Nephron progenitor cell (in vitro differentiated cells): ENCODE data around the gene GTF2A1L.
A peak's percentile ranks its signal among the peaks of the same experiment; 100 is the strongest.

Experiments used
- DNase-seq: peaks from one replicate; pipeline ENCODE4 v3.0.0; 2021
- H3K27ac Mint-ChIP-seq: 2 replicates; pipeline ENCODE4 v1.8.0; 2021; ENCODE audit warnings: mild to moderate bottlenecking, moderate library complexity, mixed read lengths
- H3K27me3 Mint-ChIP-seq: 2 replicates; pipeline ENCODE4 v1.8.0; 2021; ENCODE audit warnings: mild to moderate bottlenecking, low read depth, mixed read lengths; ENCODE audit not compliant: poor library complexity
- H3K36me3 Mint-ChIP-seq: 2 replicates; pipeline ENCODE4 v1.8.0; 2021; ENCODE audit warnings: low read depth, mixed read lengths
- H3K4me1 Mint-ChIP-seq: 2 replicates; pipeline ENCODE4 v1.8.0; 2021; ENCODE audit warnings: mixed read lengths
- H3K4me3 Mint-ChIP-seq: 2 replicates; pipeline ENCODE4 v1.8.0; 2021; ENCODE audit warnings: mild to moderate bottlenecking, moderate library complexity, mixed read lengths
- H3K9me3 Mint-ChIP-seq: 2 replicates; pipeline ENCODE4 v1.8.0; 2021; ENCODE audit warnings: mild to moderate bottlenecking, moderate library complexity, mixed read lengths
- TF ChIP-seq, protein P1 (sequence below): fragments of 200-600 bp; sonication (generic); IDR thresholded peaks from 2 replicates; pipeline ENCODE4 v1.5.0; 2021; ENCODE audit warnings: antibody characterized with exemption

The GTF2A1L gene, protein sequence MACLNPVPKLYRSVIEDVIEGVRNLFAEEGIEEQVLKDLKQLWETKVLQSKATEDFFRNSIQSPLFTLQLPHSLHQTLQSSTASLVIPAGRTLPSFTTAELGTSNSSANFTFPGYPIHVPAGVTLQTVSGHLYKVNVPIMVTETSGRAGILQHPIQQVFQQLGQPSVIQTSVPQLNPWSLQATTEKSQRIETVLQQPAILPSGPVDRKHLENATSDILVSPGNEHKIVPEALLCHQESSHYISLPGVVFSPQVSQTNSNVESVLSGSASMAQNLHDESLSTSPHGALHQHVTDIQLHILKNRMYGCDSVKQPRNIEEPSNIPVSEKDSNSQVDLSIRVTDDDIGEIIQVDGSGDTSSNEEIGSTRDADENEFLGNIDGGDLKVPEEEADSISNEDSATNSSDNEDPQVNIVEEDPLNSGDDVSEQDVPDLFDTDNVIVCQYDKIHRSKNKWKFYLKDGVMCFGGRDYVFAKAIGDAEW

DNA sequence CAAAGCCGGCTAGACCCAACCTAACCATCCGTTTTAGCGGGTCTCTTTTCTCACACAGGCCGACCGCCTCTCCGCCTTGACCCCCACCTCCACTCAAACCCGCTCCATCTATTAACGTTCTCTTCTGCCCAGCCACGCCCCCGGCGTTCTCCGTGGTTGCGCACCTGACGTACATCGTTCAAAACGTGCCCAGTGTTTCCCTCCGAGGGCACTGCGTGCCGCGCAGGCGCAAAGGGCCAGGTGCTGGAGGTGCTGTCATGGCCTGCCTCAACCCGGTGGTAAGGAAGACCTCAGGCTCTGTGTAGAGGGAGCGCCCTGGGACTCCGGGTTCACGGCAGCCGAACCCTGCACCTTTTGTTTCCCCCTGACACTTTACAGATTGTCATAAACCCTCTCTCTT, at the start of gene GTF2A1L:
Gene GTF2A1L, plus strand, starts transcription at position 239 of the 400 bp plus-strand sequence. Its CDS starts 19 bp downstream, at position 258.
- Mint-ChIP-seq H3K36me3 (peaks cover 5% of the 10 kb centered on the region), H3K4me3 (no peak within 1 kb of the TSS), H3K9me3 (peaks cover 22% of the 10 kb centered on the region), H3K4me1 (peaks cover 9% of the 10 kb centered on the region), H3K27me3 (no peaks in the 10 kb centered on the region), H3K27ac (peak within 1 kb of the TSS; percentile 58)
- TF ChIP-seq, protein P1, sequence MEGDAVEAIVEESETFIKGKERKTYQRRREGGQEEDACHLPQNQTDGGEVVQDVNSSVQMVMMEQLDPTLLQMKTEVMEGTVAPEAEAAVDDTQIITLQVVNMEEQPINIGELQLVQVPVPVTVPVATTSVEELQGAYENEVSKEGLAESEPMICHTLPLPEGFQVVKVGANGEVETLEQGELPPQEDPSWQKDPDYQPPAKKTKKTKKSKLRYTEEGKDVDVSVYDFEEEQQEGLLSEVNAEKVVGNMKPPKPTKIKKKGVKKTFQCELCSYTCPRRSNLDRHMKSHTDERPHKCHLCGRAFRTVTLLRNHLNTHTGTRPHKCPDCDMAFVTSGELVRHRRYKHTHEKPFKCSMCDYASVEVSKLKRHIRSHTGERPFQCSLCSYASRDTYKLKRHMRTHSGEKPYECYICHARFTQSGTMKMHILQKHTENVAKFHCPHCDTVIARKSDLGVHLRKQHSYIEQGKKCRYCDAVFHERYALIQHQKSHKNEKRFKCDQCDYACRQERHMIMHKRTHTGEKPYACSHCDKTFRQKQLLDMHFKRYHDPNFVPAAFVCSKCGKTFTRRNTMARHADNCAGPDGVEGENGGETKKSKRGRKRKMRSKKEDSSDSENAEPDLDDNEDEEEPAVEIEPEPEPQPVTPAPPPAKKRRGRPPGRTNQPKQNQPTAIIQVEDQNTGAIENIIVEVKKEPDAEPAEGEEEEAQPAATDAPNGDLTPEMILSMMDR, result no peak
- no peak for DNase-seq

DNA sequence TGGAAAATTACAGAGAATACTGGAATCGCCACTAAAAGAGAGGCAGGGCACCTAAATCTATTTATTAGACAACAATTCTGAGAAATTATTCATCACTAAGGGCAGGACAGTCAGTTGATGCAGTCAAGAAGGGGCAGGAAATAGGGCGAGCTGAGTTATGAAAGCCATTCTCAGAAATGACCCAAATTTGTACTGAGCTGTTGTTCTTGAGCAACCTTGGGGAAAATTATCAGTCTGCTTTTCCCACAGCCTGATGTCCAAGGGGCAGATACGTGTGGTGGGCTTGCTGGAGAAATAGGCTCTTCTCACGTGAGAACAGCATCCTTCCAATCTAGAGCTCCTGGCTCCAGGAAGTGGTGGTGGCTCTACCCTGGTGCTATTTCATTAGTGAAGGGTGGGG, 49.1 kb upstream of the GTF2A1L start:
- TF ChIP-seq, protein P1, result no peak
- Mint-ChIP-seq H3K9me3 (peaks cover 4% of the 10 kb centered on the region), H3K4me1 (peaks cover 24% of the 10 kb centered on the region), H3K27me3 (peaks cover 6% of the 10 kb centered on the region), H3K27ac (no peak overlapping the region), H3K4me3 (no peak overlapping the region), H3K36me3 (peaks cover 47% of the 10 kb centered on the region)
- DNase-seq, result no peak

DNA sequence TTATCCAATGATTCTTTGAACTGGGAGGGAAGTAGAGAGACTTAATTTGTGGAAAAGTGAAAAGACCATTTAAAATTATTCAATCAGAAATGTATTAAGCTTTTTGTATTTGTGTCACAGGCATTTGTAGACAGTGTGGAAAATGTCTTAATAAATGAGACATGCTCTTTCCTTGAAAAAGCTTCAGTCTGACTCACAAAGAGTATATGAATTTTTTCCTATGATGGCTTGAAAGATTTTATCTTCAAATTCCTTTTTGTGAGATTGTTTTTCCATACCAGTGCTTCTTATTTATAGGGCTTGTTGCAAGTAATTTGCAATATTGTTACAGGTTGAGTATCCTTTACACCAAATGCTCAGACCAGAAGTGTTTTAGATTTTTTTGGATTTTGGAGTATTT, 48.2 kb upstream of the GTF2A1L start:
- TF ChIP-seq, protein P1, result no peak
- Mint-ChIP-seq H3K9me3 (peaks cover 4% of the 10 kb centered on the region), H3K27me3 (peaks cover 6% of the 10 kb centered on the region)

DNA sequence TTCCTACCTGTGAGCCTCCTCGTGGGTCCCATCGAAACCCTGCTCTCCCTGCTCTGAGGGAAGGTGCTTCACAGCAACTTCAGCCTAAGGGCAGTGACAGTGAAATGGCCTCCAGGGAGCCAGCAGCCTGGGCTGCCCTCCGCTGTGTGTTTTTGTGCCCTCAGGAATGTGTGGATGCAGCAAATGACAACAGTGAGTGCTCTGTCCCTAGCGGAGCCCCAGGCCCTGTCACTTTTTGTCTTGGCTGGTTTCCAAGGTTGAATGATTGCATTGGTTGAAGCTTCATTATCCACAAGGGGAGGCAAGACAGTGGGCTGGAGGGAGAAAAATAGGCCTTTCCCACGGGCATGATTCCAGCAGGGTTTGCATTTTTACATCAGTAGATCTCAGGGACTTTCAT, 44.8 kb upstream of the GTF2A1L start:
- Mint-ChIP-seq H3K4me1 (peaks cover 18% of the 10 kb centered on the region), H3K27me3 (peaks cover 8% of the 10 kb centered on the region), H3K27ac (peak overlapping the region; percentile 88), H3K4me3 (no peak overlapping the region), H3K9me3 (peaks cover 4% of the 10 kb centered on the region), H3K36me3 (peaks cover 55% of the 10 kb centered on the region)
- TF ChIP-seq, protein P1, result no peak
- DNase-seq, result peak; percentile 34

More for the DNA sequence above, 48.2 kb upstream of the GTF2A1L start:
- no peak overlapping the region for H3K4me3 Mint-ChIP-seq
- peaks cover 24% of the 10 kb centered on the region for H3K4me1 Mint-ChIP-seq
- DNase-seq, result no peak
- no peak overlapping the region for H3K27ac Mint-ChIP-seq
- peaks cover 51% of the 10 kb centered on the region for H3K36me3 Mint-ChIP-seq

DNA sequence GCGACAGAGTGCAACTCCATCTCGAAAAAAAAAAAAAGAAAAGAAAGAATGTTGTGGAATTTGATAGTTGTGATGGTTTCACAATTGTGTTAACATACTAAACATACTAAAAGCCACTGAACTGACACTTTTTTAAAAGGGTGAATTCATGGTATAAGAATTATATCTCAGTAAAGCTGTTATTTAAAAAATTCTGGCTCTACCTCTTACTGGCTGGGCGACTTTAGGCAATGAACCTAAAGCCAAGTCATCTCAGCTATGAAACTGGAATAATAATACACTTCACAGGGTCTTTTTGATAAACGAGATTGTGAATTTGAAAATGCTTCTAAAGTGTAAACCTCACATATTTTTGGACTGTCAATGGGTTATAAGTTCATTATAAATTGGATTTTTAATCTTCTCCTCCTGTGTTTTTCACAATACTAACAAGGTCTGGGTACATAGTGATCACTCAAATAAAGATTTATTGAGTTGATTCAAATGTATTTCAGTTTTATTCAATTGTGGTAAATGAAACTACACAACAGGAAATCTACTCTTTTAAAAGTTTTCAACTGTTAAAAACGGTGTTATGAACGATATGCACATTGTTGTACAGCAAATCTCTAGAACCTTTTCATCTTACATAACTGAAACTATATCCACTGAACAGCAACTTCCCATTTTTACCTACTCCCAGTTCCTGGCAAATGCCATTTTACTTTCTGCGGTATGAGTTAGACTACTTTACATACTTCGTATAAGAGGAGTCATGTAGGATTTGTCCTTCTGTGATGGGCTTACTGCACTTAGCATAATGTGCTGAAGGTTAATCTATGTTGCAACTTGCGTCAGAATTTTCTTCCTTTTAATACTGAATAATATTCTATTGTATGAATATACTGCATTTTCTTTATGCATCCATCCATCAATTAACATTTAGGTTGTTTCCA, 43.0 kb upstream of the GTF2A1L start:
- DNase-seq, result no peak
- H3K4me1 Mint-ChIP-seq, result peaks cover 18% of the 10 kb centered on the region

More for the DNA sequence above, 43.0 kb upstream of the GTF2A1L start:
- peaks cover 47% of the 10 kb centered on the region for H3K36me3 Mint-ChIP-seq
- no peak overlapping the region for H3K27ac Mint-ChIP-seq
- TF ChIP-seq, protein P1, result no peak
- no peak overlapping the region for H3K4me3 Mint-ChIP-seq
- H3K27me3 Mint-ChIP-seq, result peaks cover 2% of the 10 kb centered on the region
- H3K9me3 Mint-ChIP-seq, result peaks cover 8% of the 10 kb centered on the region
